Mesenchymal stem cell (in vitro differentiated cells and primary cell): ENCODE data around the gene NOC2L.

Source experiments
- DNase-seq: peaks from one replicate; pipeline ENCODE4 v3.0.0-alpha.2; 2013
- H2AFZ ChIP-seq: one replicate; pipeline ENCODE4 v1.6.1; 2013; ENCODE audit warnings: low read depth, mild to moderate bottlenecking, control low read depth, inconsistent platforms, low read length, moderate library complexity
- H2AK5ac ChIP-seq: 2 replicates; pipeline ENCODE4 v1.6.1; 2013; ENCODE audit warnings: low read length, moderate library complexity, mild to moderate bottlenecking, inconsistent platforms; ENCODE audit not compliant: severe bottlenecking
- H2BK120ac ChIP-seq: one replicate; pipeline ENCODE4 v1.6.1; 2013; ENCODE audit warnings: low read depth, mild to moderate bottlenecking, inconsistent platforms, low read length, moderate library complexity
- H2BK12ac ChIP-seq, 2 experiments: one replicate each; pipeline ENCODE4 v1.6.1; 2013; ENCODE audit warnings: inconsistent platforms in 2 of 2, low read length in 2 of 2, mild to moderate bottlenecking in 2 of 2, moderate library complexity in 2 of 2, control low read depth in 1 of 2
- H2BK15ac ChIP-seq: one replicate; pipeline ENCODE4 v1.6.1; 2013; ENCODE audit warnings: mild to moderate bottlenecking, low read depth, inconsistent platforms; ENCODE audit not compliant: poor library complexity, severe bottlenecking
- H2BK5ac ChIP-seq: 2 replicates; pipeline ENCODE4 v1.6.1; 2013; ENCODE audit warnings: low read depth, mild to moderate bottlenecking, low read length, control low read depth, inconsistent platforms; ENCODE audit not compliant: poor library complexity, severe bottlenecking
- H3K14ac ChIP-seq, 2 experiments: one replicate each; pipeline ENCODE4 v1.6.1; 2013; ENCODE audit warnings: inconsistent platforms in 2 of 2, low read length in 2 of 2, control low read depth in 1 of 2, mild to moderate bottlenecking in 1 of 2, moderate library complexity in 1 of 2
- H3K18ac ChIP-seq, 2 experiments: one replicate each; pipeline ENCODE4 v1.6.1; 2013; ENCODE audit warnings: inconsistent platforms in 2 of 2, low read length in 2 of 2, control low read depth in 1 of 2, low read depth in 1 of 2, mild to moderate bottlenecking in 1 of 2
- H3K23ac ChIP-seq, 2 experiments: one replicate each; pipeline ENCODE4 v1.6.1; 2013; ENCODE audit warnings: inconsistent platforms in 2 of 2, low read length in 2 of 2, mild to moderate bottlenecking in 2 of 2, moderate library complexity in 2 of 2, control low read depth in 1 of 2
- H3K27ac ChIP-seq: 2 replicates; pipeline ENCODE4 v1.5.1; 2013; ENCODE audit warnings: mild to moderate bottlenecking, moderate library complexity, low read length, control low read depth, inconsistent platforms; ENCODE audit not compliant: poor library complexity, severe bottlenecking
- H3K27me3 ChIP-seq, 2 experiments: 2 replicates each; pipeline versions ENCODE4 v1.6.1 to v1.7.0; 2013; ENCODE audit warnings: low read length in 2 of 2, mild to moderate bottlenecking in 2 of 2, moderate library complexity in 2 of 2, control low read depth in 1 of 2, inconsistent platforms in 1 of 2; ENCODE audit not compliant: control insufficient read depth in 1 of 2, insufficient read depth in 1 of 2
- H3K36me3 ChIP-seq, 2 experiments: 2 replicates each; pipeline versions ENCODE4 v1.6.1 to v1.7.0; 2013; ENCODE audit warnings: low read length in 2 of 2, control low read depth in 1 of 2, inconsistent platforms in 1 of 2, low read depth in 1 of 2, mild to moderate bottlenecking in 1 of 2; ENCODE audit not compliant: insufficient read depth in 2 of 2, control insufficient read depth in 1 of 2
- H3K4ac ChIP-seq, 2 experiments: one replicate each; pipeline ENCODE4 v1.6.1; 2013; ENCODE audit warnings: inconsistent platforms in 2 of 2, low read length in 2 of 2, mild to moderate bottlenecking in 2 of 2, moderate library complexity in 2 of 2, control low read depth in 1 of 2, low read depth in 1 of 2
- H3K4me1 ChIP-seq: 2 replicates; pipeline ENCODE4 v1.6.1; 2013; ENCODE audit warnings: low read depth, low read length, control low read depth; ENCODE audit not compliant: control insufficient read depth, insufficient read depth
- H3K4me2 ChIP-seq: 2 replicates; pipeline ENCODE4 v1.6.1; 2013; ENCODE audit warnings: low read length, mild to moderate bottlenecking, inconsistent platforms; ENCODE audit not compliant: poor library complexity, severe bottlenecking
- H3K4me3 ChIP-seq, 2 experiments: 2 replicates each; pipeline versions ENCODE4 v1.5.1 to v1.7.0; 2013; ENCODE audit warnings: low read length in 2 of 2, mild to moderate bottlenecking in 2 of 2, control low read depth in 1 of 2, low read depth in 1 of 2; ENCODE audit not compliant: insufficient read depth in 1 of 2
- H3K79me1 ChIP-seq: replicated peaks from 2 replicates; pipeline ENCODE4 v1.6.1; 2013; ENCODE audit warnings: mild to moderate bottlenecking, control low read depth, low read length, inconsistent platforms; ENCODE audit not compliant: poor library complexity, severe bottlenecking
- H3K9ac ChIP-seq: 2 replicates; pipeline ENCODE4 v1.7.0; 2013; ENCODE audit warnings: mild to moderate bottlenecking, low read length, moderate library complexity
- H3K9me3 ChIP-seq: 2 replicates; pipeline ENCODE4 v1.7.0; 2013; ENCODE audit warnings: mild to moderate bottlenecking, low read length; ENCODE audit not compliant: control insufficient read depth
- H4K8ac ChIP-seq: one replicate; pipeline ENCODE4 v1.6.1; 2013; ENCODE audit warnings: inconsistent platforms, mild to moderate bottlenecking, low read length, moderate library complexity
- H4K91ac ChIP-seq: one replicate; pipeline ENCODE4 v1.6.1; 2013; ENCODE audit warnings: mild to moderate bottlenecking, low read length, inconsistent platforms
- WGBS: methylation state at CpG from one replicate; pipeline ENCODE4 v1.1.7; 2013; ENCODE audit warnings: mixed read lengths; 5-methylcytosine and 5-hydroxymethylcytosine counted together

NOC2L gene

DNA sequence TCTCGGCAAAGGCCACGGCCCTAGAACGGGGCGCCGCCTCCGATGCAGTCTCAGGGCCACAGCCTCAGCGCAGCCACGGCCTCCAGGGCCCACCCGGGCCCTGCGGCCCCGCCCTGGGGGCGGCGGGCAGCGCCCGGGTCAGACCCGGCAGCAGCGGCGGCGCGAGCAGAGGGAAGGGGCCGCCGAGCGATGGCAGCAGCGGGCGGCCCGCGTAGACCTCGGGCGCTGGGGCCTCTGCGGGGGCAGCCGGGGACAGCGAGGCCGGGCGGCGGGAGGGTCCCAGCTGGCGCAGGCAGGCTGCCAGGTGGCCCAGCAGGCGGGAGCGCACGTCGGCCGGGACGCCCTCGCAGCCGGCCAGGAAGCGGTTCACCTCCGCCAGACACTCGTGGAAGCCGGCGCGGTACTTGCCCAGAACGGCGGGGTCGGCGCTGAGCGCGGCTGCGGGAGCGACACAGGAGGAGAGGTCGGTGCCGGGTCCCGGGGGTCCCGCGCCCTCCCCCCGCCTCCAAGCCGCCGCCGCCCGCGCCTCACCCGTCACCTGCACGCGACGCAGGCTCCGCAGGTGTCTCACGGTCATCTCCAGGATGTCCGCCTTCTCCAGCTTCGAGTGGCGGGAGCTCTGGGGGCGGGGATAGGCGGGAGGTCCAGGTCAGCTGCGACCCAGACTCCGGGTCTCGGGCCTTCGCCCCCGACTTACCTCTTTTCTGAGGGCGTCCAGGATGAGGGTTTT lies 40.1 kb upstream of the NOC2L start:
- WGBS = under 1% methylated on average over 64 of the region's 86 CpGs
- H2BK15ac ChIP-seq = peak overlapping the region; percentile 52
- H3K9me3 ChIP-seq = no peaks in the 10 kb centered on the region
- H3K4me1 ChIP-seq = peaks cover 42% of the 10 kb centered on the region
- H3K23ac ChIP-seq = peak overlapping the region in 1 of 2 experiments; percentile 100
- peak overlapping the region in 1 of 2 experiments; percentile 83 for H3K14ac ChIP-seq
- peak overlapping the region; percentile 67 for H4K91ac ChIP-seq
- peaks cover 0 to 11% of the 10 kb centered on the region in 2 experiments for H3K36me3 ChIP-seq
- peak overlapping the region; percentile 3 for H4K8ac ChIP-seq
- peak; percentile 49 for DNase-seq
- H3K4ac ChIP-seq = peak overlapping the region in 1 of 2 experiments; percentile 85
- H2AK5ac ChIP-seq = no peak overlapping the region
- peaks cover 16 to 81% of the 10 kb centered on the region in 2 experiments for H3K27me3 ChIP-seq
- peak overlapping the region; percentile 52 to 81 for H3K18ac ChIP-seq
- peak overlapping the region; percentile 59 for H2BK120ac ChIP-seq
- H2AFZ ChIP-seq = peak overlapping the region; percentile 56
- peaks cover 4% of the 10 kb centered on the region for H3K79me1 ChIP-seq
- no peak overlapping the region for H3K9ac ChIP-seq
- H2BK12ac ChIP-seq = peak overlapping the region in 1 of 2 experiments; percentile 10
- no peak overlapping the region for H2BK5ac ChIP-seq
- peak overlapping the region; percentile 99 for H3K4me2 ChIP-seq
- no peak overlapping the region for H3K27ac ChIP-seq
- H3K4me3 ChIP-seq = peak overlapping the region in 1 of 2 experiments; percentile 49

GRCh38 chr1:998745-998994 lies 39.6 kb upstream of the NOC2L start:
- no peak overlapping the region for H3K27ac ChIP-seq
- H4K91ac ChIP-seq = no peak overlapping the region
- H2BK12ac ChIP-seq = no peak overlapping the region
- no peaks in the 10 kb centered on the region for H3K9me3 ChIP-seq
- WGBS = 0% methylated on average over 8 of the region's 27 CpGs
- H3K27me3 ChIP-seq = peaks cover 16 to 76% of the 10 kb centered on the region in 2 experiments
- H3K4me2 ChIP-seq = peak overlapping the region; percentile 99
- no peak overlapping the region for H2AFZ ChIP-seq
- H2BK120ac ChIP-seq = no peak overlapping the region
- H4K8ac ChIP-seq = no peak overlapping the region
- no peak overlapping the region for H2AK5ac ChIP-seq
- H3K23ac ChIP-seq = no peak overlapping the region
- H3K79me1 ChIP-seq = peaks cover 4% of the 10 kb centered on the region
- H2BK15ac ChIP-seq = peak overlapping the region; percentile 52
- no peak overlapping the region for H3K9ac ChIP-seq
- peaks cover 40% of the 10 kb centered on the region for H3K4me1 ChIP-seq
- no peak overlapping the region for H3K14ac ChIP-seq
- H3K4ac ChIP-seq = no peak overlapping the region
- peak overlapping the region in 1 of 2 experiments; percentile 49 for H3K4me3 ChIP-seq
- DNase-seq = no peak
- H3K36me3 ChIP-seq = peaks cover 0 to 11% of the 10 kb centered on the region in 2 experiments
- peak overlapping the region; percentile 21 to 44 for H3K18ac ChIP-seq
- no peak overlapping the region for H2BK5ac ChIP-seq

GRCh38 chr1:997993-998744 lies 39.1 kb upstream of the NOC2L start:
- no peak overlapping the region for H2BK120ac ChIP-seq
- H2AFZ ChIP-seq = no peak overlapping the region
- H2BK5ac ChIP-seq = no peak overlapping the region
- no peak overlapping the region for H3K4me3 ChIP-seq
- H3K14ac ChIP-seq = peak overlapping the region in 1 of 2 experiments; percentile 77
- H3K9me3 ChIP-seq = no peaks in the 10 kb centered on the region
- H4K91ac ChIP-seq = peak overlapping the region; percentile 2
- H3K4ac ChIP-seq = peak overlapping the region in 1 of 2 experiments; percentile 12
- H2AK5ac ChIP-seq = no peak overlapping the region
- H3K9ac ChIP-seq = no peak overlapping the region
- peak overlapping the region in 1 of 2 experiments; percentile 96 for H3K23ac ChIP-seq
- peak overlapping the region in 1 of 2 experiments; percentile 71 for H2BK12ac ChIP-seq
- peak overlapping the region; percentile 45 for H3K4me2 ChIP-seq
- H3K4me1 ChIP-seq = peaks cover 40% of the 10 kb centered on the region
- WGBS = 21% methylated on average over 52 of the region's 75 CpGs
- peak overlapping the region; percentile 14 to 72 for H3K18ac ChIP-seq
- H2BK15ac ChIP-seq = peak overlapping the region; percentile 74
- H3K27me3 ChIP-seq = peaks cover 16 to 71% of the 10 kb centered on the region in 2 experiments
- no peak for DNase-seq
- H3K36me3 ChIP-seq = peaks cover 0 to 7% of the 10 kb centered on the region in 2 experiments
- H3K79me1 ChIP-seq = peaks cover 4% of the 10 kb centered on the region
- H4K8ac ChIP-seq = peak overlapping the region; percentile 29
- H3K27ac ChIP-seq = no peak overlapping the region

- Histone ChIP-seq H3K27me3 (peaks cover 16 to 67% of the 10 kb centered on the region in 2 experiments), H3K27ac (no peak overlapping the region), H3K36me3 (peaks cover 0 to 3% of the 10 kb centered on the region in 2 experiments), H2BK15ac (no peak overlapping the region), H3K4me1 (peaks cover 40% of the 10 kb centered on the region), H3K4me2 (no peak overlapping the region), H2AFZ (no peak overlapping the region), H3K14ac (no peak overlapping the region), H3K4ac (no peak overlapping the region), H3K18ac (no peak overlapping the region), H2BK12ac (no peak overlapping the region), H2AK5ac (no peak overlapping the region), H3K4me3 (no peak overlapping the region), H2BK5ac (no peak overlapping the region), H3K9me3 (no peaks in the 10 kb centered on the region), H2BK120ac (no peak overlapping the region), H3K9ac (no peak overlapping the region), H4K91ac (no peak overlapping the region), H3K79me1 (peaks cover 4% of the 10 kb centered on the region), H3K23ac (no peak overlapping the region), H4K8ac (no peak overlapping the region)
- 75% methylated on average over 3 of the region's 3 CpGs for WGBS
- no peak for DNase-seq
Measured at GRCh38 chr1:997713-997992, 38.6 kb upstream of the NOC2L start.
